Measurements from ENCODE around the gene SLC4A4. TPM values are rescaled to one million over a fixed set of nuclear protein-coding genes. Genes with fewer than 3 reads are reported as not detected.

The SLC4A4 gene
- polyA plus RNA-seq, 12 donors = 7.3 to 17.4 (median 12.4) TPM; not detected in 1

DNA sequence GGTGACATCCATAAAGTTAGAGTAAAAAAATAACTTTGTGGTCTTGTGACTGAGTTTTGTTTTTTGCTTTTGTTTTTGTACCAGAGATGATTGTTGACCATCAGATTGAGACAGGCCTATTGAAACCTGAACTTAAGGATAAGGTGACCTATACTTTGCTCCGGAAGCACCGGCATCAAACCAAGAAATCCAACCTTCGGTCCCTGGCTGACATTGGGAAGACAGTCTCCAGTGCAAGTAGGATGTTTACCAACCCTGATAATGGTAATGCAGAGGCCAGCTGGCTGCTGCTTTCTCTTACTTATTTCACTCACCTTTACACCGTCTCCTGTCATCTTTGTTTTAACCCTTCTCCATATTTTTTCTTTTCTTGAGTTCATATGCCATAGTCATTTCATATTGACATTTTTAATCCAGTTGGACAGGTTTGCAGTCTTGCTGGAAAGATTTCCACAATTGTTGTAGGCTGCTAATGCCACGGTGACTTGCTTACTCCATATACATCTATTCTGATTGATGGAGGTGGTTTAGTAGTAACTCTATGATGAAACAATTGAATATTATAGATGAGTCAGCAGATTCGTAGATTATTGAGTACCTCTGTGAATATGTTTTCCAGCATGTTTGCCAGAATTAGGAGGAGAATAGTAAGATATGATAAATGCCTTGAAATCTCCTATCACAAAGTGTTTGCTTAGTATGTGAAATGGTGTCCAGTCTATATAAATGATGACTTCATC is 18.3 kb downstream of the SLC4A4 start:
- no peak for DNase-seq

- no peak for DNase-seq
These were observed 22.0 kb downstream of the SLC4A4 start for GRCh38 chr4:71360844-71361243.

- no peak for DNase-seq
These were observed 22.7 kb downstream of the SLC4A4 start for GRCh38 chr4:71361476-71361875.

DNA sequence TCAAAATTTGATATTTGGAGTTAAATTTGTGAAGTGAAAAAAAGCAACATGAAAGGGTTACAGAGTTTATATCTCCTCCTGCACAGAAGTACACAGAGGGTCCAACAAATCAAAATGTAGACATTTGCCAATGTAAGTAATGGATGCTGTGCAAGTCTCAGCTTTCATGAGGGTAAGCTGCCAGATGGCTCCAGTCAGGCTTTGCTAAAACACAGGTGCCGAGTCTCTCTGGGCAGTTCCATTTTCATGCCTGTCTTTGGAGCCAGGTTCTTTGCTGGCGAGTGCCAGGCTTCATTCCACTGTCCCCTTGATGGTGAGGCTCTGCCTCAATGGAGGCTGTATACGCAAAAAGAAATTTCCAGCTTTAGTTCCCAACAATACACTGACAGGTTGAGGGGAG is 27.9 kb downstream of the SLC4A4 start:
- peak; percentile 10 for DNase-seq

- DNase-seq = no peak
These were observed 28.7 kb downstream of the SLC4A4 start for GRCh38 chr4:71367546-71367945.

DNA sequence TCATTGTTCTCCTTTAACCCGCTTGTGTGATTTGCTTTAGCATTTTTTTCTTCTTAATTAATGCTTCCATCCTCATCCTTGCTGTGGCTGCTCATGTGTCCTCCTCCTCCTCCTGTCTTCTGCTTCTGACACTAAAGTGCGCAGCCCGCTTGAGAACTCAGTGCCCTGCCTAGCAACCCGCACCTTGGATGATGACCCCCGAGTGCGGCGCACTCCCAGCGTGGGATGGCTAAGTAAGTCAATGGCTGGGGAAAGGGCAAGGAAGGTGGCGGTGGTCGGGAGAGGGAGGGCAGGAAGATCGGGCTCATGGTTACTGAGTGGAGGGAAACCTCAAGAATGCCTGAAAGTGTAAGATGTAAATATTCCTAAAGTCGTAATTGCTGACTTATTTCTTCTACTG is 30.1 kb downstream of the SLC4A4 start:
- DNase-seq = no peak

- no peak for DNase-seq
These were observed 30.7 kb downstream of the SLC4A4 start for GRCh38 chr4:71369536-71369935.

DNA sequence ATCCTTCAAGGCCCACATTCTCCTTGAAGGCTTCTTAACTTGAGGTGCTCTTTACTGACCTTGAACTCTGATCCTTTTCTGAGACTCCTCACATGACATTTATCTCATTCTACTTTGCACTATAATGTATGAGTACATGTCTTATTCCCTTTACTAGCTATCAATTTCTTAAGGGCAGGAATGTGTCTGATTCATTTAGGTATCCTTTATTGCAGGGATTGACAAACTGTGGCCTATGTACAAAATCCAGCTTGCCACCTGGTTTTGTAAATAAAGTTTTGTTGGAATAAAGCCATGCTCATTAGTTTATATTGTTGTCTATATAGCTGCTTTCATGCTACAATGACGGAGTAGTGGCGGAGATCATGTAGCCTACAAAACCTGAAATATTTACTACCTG is 36.7 kb downstream of the SLC4A4 start:
- no peak for DNase-seq

- DNase-seq = no peak
These were observed 38.7 kb downstream of the SLC4A4 start for GRCh38 chr4:71377561-71377960.

DNA sequence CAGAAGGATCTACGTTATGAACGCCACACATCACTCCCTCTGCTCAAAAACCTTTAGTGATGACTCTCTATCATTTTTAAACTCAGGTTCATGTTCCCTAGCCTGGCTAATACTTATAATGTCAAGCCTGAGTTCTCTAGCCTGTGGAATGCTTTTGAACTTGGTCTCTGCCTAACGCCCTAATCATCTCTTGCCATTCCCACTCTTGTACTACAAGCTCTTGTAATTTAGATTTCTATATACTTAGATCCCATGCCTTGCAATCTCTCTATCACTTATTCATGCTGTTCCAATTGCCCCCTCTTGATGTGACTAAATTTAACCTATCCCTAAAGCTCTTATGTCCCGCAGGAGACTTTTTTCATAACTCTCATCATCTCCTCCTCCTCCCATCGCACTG is 40.3 kb downstream of the SLC4A4 start:
- DNase-seq = no peak

GRCh38 chr4:71380788-71381187 is 42.0 kb downstream of the SLC4A4 start:
- no peak for DNase-seq

- no peak for DNase-seq
These were observed 43.5 kb downstream of the SLC4A4 start for GRCh38 chr4:71382125-71382899.

GRCh38 chr4:71382900-71383560 is 44.2 kb downstream of the SLC4A4 start:
- DNase-seq = no peak

DNA sequence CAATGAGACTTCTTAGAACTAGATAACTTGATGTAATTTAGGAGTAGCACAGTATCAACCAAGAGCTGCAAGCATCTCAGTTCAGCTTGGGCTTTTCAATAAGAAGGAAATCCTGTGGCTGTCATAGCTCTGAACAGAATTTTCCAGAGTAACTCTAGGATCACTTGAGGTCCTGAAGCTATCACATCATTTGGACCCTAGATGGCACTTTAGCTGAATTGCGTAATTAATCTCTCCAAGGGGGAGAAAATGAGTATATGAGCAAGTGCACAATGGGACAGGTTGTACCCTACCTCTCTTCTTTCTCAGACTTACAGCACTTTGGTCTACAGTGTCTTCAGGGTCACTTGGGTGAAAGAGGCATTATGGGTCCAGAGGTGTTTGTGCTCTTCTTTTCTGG is 45.2 kb downstream of the SLC4A4 start:
- DNase-seq = no peak

DNA sequence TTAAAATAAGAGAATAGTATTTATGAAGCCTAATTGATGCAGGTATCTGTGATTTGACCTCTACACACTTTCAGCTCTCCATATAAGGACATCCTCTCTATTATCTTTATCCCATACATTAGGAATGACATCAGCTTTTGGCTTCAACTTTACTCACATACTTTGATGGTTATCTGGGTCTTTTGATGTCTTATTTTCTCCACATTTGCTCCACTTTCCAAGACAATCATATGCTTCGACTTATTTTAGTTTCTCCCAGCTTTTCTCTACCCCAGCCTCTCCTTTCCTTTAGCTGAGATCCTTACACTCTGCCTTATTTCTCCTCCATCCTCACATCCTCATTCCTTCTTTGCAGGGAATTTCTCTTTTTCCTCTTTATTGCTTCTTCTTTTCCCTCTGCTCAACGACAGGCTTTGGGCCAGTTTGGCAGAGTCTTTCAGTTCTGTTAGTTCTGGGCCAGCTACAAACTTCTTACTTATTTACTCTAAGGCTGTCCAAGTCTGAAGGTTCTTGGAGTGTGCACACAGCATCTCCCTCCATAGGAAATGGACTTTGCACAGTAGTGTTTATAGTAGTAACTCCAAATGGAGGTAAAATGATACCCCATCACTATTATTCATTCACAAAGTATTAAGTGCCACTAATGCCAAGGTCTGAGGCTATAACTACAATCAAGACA is 50.5 kb downstream of the SLC4A4 start:
- peak; percentile 74 for DNase-seq

DNA sequence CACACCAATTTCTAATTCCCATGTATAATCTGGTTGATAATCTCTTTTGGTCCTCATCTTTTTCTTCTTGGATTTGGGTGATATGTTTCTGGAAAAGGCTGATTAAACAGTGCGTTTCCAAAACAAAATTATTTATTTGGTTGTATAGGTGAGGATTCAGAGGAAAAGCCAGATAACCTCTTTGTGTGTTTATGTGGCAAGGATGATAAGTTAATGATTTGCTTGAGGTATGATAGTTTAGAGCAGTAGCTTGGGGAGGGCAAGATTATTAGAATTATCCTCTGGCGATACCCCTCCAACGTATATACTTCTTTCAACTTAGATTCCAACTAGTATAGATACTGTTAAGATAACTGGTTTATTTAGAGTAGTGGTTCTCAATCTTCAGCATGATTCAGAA is 53.3 kb downstream of the SLC4A4 start:
- DNase-seq = no peak

DNA sequence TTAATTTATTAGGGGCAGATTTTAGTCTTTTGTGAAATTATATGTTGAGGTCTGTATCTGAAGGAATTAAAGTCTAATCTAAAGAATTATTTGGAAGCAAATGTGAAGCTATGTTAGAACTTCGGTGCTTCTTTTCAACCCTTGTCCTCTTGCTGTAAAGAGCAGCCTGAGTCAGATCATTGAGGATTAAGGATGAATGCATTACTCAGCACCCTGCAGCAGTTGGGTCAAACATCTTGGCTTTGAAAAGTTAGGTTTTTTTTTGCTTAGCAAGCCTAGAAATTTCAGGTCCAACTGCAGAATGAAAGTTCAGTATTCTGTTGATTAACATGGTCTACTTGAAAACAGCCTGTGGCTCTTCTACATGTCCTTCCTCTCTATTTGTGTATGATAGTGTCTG is 57.6 kb downstream of the SLC4A4 start:
- DNase-seq = no peak

GRCh38 chr4:71400810-71401209 is 62.0 kb downstream of the SLC4A4 start:
- no peak for DNase-seq

DNA sequence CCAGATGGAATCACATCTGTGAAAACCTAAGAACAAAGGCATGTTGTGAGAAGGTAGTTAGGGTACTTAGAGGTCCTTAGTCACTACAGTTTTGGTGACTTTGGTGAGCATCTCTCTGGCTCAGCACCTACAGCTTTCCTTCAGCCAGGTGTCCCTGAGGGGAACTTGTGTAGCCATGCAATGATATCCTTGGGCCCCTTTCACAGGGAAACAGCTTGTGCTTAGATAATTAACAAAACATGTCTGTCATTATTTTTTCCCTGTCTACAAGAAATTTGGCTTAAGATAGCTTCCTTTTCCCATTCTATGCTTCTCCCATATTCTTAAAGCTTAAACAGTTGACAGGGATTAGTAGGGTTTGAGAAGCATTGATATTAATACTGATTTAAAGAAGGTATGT is 63.8 kb downstream of the SLC4A4 start:
- no peak for DNase-seq

DNA sequence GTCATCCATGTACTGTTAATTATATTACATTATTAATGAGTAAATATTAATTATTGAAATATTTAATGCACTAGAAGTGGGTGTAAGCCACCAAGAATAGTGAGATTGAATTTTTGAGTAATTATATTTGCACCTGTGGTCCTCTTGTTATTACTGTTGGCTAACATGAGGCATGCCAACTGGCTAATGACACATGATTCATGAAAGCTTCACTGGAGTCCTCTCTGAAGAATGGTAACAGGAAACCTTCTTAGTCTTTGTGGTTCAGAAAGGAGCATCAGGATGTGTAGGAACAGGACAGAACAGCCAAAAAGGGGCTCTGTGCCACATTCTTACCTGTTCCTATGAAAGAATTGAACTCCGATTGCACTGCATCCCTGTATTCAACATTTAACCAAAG is 65.2 kb downstream of the SLC4A4 start:
- no peak for DNase-seq

GRCh38 chr4:71405791-71406190 is 67.0 kb downstream of the SLC4A4 start:
- DNase-seq = peak; percentile 27

GRCh38 chr4:71406459-71406963 is 67.7 kb downstream of the SLC4A4 start:
- DNase-seq = no peak

All from muscle of arm (tissue), 12 donors.